Activated CD4-positive, alpha-beta T cell treated with anti-CD3 and anti-CD28 coated beads, Interleukin-2, amount 50 U/mL, for 24 hours (primary cell): Measurements from ENCODE around the gene NPAS4.
"Not testable (repeated sequence)": the region's sequence is repeated elsewhere in the genome, so short reads cannot be mapped to it uniquely, and the experiment has no call there.

Experiments
- DNase-seq, 2 donors: peaks; one replicate each; pipeline ENCODE4 v3.0.0-alpha.2; 2020; ENCODE audit warnings: low read depth in 1 of 2, low spot score in 1 of 2

NPAS4 gene

DNA sequence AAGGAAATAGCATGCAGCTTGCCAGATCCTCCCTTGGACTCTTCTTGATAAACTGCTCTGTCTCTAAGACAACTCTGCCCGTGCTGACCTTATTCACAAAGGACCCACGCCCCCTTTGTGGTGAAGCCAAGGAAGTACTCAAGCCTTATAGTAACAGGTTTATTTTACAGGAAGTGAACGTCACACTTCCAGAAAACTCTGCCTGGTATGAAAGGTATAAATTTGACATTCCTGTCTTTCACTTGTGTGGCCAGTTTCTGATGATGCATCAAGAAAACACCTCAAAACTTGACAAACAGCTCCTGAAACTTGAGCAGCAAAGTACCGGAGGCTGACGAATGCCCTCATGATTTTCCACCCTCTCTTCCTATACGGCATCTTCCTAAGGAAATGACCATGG, 33.4 kb downstream of the NPAS4 start:
- no peak for DNase-seq

DNA sequence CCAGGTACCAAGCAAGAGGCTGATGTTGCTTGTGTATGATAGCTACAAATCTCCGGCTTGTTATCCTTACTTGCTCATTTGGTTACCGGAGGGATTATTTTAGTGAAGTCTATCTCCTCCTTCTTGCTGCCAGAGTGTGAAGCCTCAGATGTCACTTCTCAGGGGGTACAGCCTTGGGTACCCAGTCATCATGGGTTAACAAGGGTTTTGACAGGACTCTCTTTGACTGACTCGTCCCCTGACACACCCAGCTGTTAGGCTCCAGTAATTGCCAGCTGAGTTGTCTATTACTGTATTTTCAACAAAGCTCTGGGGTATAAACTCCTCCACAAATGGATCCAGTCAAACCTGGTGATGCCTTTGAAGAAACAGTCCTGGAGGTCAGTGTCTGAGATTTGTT, 34.0 kb downstream of the NPAS4 start:
- DNase-seq, result no peak

DNA sequence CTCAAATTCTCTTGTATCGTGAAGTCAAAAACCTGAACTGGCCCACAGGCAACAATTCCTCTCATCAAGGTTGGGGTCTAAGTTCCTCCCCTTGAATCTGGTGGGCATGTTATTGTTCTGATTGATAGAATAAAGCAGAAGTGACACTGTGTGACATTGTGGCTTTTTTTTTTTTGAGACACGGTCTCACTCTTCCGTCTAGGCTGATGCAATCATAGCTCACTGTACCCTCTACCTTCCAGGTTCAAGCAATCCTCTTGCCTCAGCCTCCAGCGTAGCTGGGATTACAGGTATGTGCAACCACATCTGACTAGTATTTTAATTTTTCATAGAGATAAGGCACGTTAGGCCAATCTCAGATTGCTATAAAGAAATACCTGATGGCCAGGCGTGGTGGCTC, 37.0 kb downstream of the NPAS4 start:
- DNase-seq, result no peak

DNA sequence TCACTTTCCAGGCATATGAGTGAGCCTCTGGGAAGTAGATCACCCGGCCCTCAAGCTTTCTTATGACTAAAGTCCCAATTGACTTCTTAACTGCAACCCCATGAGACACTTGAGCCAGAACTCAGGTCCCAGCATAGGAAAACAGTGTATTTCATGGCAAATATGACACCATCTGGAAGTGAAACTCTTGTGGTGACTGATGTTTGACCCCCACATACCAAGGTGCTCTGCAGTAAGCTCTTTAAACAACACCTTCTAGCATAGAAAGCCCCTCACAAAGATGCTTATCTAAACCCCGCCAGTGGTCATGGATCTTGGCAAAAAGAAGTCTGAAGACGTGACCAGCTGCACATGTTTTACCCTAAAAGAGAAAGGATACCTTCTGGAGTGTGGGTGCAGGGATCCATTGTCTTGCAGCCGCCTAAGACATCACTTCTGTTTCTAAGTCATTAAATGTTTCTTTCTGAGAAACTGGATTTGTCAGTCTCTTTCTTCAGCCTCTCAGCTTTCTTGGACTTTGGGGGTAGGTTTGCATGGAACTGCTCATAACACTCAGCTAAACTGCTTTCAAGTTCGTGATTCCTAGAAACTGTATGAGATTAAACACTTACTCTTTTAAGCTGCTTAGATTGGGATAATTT, 38.4 kb downstream of the NPAS4 start:
- DNase-seq, result no peak

DNA sequence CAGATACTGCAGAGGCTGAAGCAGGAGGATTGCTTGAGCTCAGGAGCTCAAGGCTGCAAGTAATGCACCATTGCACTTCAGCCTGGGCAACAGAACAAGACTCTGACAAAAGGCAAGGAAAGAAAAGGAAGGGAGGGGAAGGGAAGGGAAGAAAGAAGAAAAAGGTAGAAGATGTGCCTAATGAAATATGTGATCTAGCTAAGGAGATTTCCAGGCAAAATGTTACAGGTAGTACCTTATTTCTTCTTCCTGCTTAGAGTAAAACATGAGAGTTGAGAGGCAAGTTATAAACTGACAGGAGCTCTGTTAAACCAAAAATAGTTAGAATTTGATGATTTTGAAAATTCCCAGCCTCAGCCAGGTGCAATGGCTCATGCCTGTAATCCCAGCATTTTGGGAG, 41.2 kb downstream of the NPAS4 start:
- no peak for DNase-seq

DNA sequence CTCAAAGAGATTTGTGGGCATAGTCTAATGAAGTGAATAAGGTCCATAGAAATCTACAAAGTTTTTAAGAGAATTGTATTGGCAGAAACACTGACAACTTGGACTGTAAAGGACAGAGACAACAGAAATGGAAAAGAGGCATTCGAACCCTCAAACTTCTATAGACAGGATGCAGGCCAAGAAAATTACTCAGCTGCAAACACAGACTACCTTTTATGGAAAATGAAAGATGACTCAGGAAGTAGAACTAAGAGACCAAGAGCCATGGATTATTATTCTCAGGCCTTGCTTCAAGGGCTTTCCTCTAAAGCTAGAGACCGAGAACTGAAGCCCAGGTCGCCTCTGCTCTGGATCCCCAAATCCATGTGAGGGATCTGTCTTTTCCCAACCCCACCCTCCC, 42.1 kb downstream of the NPAS4 start:
- DNase-seq, result no peak

DNA sequence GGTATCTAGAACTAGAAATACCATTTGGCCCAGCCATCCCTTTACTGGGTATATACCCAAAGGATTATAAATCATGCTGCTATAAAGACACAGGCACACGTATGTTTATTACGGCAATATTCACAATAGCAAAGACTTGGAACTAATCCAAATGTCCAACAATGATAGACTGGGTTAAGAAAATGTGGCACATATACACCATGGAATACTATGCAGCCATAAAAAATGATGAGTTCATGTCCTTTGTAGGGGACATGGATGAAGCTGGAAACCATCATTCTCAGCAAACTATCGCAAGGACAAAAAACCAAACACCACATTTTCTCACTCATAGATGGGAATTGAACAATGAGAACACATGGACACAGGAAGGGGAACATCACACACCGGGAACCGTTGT, 43.3 kb downstream of the NPAS4 start:
- DNase-seq, result not testable (repeated sequence)

DNA sequence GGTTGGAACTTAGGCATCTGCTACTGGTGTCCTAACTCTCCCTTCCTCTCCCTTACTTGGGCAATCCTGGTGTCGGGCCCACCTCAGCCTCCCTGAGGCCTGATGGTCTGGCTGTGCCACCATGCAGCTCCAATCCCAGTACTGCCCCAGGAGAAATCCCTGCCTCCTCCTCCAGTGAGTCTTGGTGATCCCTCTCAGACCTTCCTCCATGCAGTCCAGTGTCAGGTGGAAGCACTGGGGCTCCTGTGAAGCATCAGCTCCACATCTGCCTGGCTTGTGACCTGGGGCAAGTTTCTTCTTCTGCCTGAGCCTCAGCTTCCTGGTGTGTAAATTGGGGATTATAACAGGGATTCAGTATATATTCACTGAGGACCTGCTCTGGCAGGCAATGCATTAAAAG, 44.1 kb downstream of the NPAS4 start:
- no peak for DNase-seq

DNA sequence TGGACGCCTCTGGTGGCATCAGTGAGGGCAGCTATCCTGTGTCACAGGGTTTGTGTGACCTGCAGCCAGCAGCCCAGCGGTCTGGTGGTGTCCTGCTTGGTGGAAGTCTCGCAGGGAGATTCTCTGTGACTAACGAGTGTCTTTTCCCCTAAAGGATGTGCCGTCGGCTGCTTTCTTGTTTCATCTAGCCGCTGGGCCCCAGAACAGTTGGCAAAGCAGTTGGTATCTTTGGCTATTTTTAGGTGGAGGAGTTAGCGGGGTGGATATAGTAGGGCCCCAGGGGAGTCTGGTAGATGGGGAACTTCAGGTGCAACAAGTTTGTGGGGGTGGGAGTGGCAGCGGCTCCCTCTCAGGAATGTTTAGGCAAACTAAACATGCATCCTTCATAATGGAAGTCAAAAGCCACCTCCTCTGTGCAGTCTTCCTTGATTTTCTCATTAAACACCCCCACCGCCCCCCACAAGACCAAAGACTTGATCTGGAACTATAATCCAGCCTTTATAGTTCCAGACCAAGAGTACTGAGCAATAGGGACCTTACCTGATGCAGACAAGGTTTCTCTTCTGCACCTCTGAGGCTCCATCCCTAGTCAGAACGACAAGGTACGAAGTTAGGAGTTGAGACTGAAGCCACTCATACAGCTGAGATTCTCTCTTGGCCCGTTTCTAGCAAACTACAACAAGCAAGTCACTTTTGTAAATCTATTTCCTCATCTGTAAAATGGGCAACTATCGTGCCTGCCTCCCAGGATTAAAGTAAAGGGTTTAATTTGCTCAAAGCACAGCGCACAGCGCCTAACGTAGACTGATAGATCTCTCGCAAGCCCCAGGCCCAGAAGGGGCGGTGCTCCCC, 44.8 kb downstream of the NPAS4 start:
- DNase-seq, result no peak

DNA sequence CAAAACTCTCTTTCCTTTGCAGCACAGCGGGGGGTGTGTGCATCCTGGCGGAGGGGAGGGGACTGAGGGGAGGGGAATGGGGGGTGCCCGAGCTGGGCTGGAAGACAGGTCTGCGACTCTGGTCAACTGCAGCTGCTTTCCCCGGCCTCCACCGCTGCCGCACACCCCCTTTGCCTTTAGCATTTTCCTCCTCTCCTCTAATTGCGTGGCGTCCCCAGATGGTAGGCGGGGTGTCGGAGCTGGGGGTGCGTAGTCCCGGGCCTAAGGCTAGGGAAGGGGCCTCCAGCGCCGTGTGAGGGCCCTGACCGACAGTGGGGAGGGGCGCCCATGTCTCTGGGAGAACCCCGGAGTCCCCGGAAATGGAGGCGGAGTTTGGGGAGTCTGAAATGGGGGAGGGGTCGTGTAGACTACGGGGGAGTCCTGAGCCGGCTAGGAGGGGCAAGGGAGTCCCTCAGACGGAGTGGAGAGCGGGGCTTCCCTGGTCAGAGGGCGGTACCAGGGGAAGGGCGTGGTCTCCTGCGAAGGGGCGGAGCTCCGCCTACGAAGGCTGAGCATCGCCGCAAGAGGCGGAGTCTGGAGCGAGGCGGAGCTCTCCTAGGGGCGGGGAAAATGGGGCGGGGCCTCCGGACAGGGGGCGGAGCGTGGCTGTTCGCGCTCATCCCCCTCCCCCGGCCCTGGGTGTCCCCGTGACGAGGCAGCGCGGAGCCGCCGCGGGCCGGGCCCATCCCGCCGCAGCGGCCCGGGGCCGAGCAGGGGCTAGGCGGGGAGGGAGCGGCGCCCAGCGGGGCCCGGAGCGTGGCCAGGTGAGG, 45.6 kb downstream of the NPAS4 start, which contains the start of gene PELI3:
PELI3 (plus strand) TSS at position 681 of the 809 bp plus-strand sequence. CDS start 1,224 bp downstream, outside the sequence.
- peak; percentile 91 to 97 for DNase-seq

DNA sequence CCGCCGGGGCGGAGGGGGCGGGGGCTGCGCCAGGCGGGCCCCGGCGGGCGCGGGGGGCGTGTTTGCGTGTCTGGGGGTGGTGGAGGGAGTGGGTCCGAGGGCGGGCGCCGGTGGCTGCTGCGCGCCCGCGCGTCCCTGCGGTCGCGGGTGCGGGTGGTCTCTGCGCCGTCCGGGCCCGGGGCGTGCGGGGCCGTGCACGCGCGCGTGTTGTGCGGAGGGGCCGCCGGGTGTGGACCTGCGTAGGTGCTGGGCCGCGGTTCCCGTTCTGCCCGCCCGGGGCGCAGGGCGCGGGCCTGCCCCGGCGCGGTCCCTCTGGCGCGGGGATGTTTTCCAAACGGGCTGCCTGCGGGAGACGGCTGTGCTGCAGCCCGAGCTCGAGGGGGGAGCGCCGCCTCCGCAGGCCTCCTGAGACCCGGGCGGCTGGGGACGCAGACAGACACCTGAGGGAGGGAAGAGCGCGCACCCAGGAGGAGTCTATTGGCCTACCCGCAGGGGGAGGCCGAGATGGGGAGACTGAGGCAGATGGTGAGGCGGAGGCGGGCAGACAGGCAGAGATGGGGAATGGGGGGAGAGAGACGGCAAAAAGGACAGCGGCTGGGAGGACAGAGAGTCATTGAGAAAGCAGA, 46.3 kb downstream of the NPAS4 start:
- peak in 1 of 2 donors; percentile 14 for DNase-seq

DNA sequence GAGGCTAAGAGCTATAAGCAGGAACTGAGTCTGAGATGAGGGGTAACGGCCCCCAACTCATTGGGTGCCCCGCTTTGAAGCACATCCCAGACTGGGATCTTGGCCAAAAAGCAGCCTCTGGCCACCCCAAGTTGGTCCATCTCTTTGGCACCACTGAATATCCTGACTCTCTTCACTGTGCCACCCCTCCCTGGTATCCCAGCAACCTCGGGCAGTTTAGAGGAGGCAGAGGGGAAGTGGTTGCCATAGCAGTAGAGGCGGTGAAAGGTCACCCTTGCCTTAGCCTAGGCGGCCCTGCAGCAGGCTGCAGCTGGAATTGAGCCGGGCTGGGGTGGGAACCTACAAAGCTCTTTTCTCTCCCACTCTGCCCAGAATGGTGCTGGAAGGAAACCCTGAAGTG, 46.9 kb downstream of the NPAS4 start:
- DNase-seq, result no peak

DNA sequence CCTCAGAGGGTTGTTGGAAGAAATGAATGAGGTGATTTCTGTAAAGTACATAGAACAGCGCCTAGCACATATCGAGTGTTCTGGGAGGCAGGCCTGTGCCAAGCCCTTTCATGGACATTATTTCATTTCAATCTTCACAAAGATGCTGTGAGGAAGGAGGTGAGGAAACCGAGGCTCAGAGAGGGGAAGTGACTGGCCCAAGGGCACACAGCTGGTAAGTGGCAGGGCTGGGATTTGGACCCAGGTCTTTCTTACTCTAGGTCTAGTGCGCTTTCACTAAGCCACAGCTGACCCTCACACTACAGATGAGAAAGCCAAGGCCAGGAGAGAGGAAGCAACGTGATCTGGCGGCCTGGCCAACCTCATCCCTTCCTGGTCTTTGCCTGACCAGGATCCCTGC, 47.9 kb downstream of the NPAS4 start:
- DNase-seq, result no peak

DNA sequence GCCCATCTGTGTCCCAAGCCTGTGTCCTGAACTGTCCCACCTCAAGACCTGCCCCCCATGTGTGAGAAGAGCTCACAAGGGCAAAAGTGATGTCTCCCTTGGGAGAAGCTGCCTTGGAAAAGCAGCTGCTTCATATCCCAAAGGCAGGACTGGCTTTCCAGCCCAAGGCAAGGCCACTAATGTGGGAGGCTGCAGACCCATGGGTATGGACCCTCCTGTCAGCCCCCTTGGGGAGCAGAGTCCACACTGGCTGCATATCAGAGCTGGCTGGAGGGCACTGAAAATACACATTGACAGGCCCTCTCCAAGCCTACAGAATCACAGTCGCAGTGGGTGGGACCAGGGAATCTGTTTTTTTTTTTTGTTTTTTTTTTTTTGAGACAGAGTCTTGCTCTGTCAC, 48.6 kb downstream of the NPAS4 start:
- no peak for DNase-seq

DNA sequence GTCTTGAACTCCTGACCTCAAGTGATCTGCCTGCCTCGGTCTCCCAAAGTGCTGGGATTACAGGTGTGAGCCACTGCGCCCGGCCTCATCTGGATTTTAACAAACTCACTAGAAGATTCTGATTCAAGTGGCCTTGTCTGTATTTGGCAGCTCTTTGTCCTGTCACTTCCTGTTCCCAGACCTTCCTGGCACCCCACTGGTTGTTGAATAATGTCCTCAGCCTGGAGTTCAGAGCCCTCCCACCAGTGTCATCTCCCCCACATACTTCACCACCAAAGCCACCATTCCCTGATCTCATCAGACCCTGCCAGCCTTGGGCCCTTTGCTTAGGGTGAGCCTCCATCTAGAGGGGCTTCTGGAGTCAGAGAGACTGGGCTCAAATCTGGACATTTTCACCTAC, 49.2 kb downstream of the NPAS4 start:
- DNase-seq, result no peak

DNA sequence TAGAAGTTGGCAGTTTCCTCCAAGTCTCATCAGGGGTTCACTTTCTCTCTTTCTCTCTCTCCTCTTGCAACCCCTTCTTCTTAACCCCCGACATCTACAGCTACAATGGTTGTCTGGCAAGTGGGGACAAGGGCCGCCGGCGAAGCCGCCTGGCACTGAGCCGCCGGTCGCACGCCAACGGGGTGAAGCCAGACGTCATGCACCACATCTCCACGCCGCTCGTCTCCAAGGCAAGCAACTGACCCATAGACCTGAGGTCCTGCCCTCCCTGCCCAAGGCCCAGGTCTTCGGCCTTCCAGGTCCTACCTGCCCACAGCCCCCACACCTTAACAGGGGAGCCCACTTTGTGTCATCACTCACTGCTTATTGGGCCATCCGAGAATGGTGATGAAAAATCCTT, 50.3 kb downstream of the NPAS4 start:
- DNase-seq, result no peak

DNA sequence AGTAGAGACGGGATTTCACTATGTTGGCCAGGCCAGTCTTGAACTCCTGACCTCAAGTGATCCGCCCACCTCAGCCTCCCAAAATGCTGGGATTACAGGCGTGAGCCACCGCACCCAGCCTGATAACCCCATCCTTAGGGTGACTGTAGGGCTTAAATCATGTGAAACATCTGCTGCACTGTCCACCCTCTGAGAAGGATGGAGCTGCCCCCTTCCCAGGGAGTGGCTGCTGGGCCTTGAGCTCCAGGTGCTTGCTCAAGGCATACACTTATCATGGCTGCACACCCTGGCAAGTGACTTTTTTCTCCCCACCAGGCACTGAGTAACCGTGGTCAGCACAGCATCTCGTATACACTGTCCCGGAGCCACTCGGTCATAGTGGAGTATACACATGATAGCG, 51.2 kb downstream of the NPAS4 start:
- no peak for DNase-seq

DNA sequence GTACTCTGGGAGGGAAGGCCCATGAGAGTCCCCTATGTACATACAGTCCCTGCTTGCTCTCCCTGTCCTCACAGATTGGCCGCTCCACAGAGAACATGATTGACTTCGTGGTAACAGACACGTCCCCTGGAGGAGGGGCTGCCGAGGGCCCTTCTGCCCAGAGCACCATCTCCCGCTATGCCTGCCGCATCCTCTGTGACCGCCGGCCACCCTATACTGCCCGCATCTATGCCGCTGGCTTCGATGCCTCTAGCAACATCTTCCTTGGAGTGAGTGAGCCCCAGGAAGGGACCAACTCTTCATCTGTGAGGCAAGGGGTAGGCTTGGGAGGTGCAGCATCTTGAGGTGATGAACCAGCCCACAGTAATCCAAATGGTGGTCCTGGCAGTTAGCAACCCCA, 52.3 kb downstream of the NPAS4 start:
- no peak for DNase-seq

DNA sequence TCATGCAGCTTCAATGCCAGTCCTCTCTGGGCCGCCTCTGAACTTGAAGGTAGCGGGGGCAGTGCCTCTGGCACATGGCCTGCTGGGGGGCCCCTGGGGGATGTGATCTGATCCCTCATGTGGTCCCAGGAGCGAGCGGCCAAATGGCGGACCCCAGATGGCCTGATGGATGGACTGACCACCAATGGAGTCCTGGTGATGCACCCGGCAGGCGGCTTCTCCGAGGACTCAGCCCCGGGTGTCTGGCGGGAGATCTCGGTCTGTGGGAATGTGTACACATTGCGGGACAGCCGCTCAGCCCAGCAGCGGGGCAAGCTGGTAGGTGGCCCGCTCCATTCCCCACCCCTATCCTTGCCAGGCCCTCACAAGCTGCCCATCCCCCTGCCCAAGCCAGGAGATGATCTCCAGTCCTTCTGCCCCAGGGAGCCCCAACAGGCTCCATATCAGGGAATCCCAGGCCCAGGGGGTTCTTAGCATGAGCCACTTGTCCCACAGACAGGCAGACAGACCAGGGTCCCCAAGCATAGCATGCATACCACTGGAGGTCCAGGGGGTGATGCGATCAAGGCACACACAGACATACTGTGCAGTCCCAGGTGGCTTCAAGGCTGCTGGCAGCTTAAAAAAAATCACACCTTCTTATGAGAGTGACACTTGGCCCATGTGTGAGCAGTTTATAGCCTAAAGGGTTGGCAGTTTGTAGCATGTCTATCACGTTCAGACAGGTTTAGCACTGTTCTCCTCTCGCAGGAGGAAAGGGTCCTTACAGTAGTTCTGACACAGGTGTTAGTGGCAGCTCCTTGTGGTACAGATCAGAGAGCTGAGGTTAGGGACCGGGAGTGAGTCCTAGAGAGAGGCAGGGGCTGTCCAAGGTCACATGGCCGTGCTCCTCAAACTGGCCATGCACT, 53.0 kb downstream of the NPAS4 start:
- DNase-seq, result no peak
